Retinal pigment epithelial cell (primary cell): ENCODE results near the gene BICC1.

ENCODE experiments used
- DNase-seq: peaks from one replicate; pipeline ENCODE4 v3.0.0-alpha.2; 2010; ENCODE audit warnings: low read depth
- H3K4me3 ChIP-seq: 2 replicates; pipeline ENCODE4 v1.5.1; 2011; ENCODE audit warnings: mild to moderate bottlenecking, low read length, control low read depth, moderate library complexity
- TF ChIP-seq, protein P1 (sequence below): conservative IDR thresholded peaks from 2 replicates; pipeline ENCODE4 v1.5.1; 2011; ENCODE audit warnings: low read depth, low read length, control low read depth, inconsistent platforms

BICC1 gene, protein sequence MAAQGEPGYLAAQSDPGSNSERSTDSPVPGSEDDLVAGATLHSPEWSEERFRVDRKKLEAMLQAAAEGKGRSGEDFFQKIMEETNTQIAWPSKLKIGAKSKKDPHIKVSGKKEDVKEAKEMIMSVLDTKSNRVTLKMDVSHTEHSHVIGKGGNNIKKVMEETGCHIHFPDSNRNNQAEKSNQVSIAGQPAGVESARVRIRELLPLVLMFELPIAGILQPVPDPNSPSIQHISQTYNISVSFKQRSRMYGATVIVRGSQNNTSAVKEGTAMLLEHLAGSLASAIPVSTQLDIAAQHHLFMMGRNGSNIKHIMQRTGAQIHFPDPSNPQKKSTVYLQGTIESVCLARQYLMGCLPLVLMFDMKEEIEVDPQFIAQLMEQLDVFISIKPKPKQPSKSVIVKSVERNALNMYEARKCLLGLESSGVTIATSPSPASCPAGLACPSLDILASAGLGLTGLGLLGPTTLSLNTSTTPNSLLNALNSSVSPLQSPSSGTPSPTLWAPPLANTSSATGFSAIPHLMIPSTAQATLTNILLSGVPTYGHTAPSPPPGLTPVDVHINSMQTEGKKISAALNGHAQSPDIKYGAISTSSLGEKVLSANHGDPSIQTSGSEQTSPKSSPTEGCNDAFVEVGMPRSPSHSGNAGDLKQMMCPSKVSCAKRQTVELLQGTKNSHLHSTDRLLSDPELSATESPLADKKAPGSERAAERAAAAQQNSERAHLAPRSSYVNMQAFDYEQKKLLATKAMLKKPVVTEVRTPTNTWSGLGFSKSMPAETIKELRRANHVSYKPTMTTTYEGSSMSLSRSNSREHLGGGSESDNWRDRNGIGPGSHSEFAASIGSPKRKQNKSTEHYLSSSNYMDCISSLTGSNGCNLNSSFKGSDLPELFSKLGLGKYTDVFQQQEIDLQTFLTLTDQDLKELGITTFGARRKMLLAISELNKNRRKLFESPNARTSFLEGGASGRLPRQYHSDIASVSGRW

DNA sequence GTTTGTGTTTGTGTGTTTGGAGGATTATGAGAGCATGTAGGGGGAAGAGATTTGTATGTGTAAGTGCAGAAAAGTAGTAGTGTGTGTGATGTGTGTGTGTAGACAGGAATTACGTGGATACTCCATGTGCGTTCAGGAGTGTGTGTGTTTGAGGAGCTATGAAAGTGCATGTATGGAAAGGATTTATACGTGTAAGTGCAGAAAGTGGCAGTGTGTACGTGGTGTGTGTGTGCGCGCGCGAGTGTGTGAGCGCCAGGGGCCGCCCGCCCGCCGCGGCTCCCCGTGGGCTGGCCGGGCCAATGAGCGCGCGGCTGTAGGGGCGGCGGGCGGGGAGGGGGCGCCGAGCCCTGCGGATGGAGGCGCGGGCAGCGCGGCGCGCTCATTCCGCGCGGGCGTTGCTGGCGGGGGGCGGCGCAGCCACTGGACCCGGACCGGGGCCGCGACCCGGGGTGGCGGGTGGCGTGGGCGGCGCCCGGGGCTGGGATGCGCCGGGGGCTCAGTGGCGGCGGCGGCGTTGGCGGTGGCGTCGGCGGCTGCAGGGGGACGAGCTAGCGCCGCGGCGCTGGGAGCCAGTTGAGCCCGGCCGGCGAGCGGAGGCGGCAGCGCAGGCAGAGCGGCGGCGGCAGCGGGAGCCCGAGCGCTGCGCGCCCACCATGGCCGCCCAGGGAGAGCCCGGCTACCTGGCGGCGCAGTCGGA, at the start of gene BICC1:
Gene BICC1, plus strand, starts transcription at position 382 of the 697 bp plus-strand sequence. Its CDS starts 272 bp downstream, at position 654.
- TF ChIP-seq, protein P1, sequence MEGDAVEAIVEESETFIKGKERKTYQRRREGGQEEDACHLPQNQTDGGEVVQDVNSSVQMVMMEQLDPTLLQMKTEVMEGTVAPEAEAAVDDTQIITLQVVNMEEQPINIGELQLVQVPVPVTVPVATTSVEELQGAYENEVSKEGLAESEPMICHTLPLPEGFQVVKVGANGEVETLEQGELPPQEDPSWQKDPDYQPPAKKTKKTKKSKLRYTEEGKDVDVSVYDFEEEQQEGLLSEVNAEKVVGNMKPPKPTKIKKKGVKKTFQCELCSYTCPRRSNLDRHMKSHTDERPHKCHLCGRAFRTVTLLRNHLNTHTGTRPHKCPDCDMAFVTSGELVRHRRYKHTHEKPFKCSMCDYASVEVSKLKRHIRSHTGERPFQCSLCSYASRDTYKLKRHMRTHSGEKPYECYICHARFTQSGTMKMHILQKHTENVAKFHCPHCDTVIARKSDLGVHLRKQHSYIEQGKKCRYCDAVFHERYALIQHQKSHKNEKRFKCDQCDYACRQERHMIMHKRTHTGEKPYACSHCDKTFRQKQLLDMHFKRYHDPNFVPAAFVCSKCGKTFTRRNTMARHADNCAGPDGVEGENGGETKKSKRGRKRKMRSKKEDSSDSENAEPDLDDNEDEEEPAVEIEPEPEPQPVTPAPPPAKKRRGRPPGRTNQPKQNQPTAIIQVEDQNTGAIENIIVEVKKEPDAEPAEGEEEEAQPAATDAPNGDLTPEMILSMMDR, result no peak
- peak within 1 kb of the TSS; percentile 73 for H3K4me3 ChIP-seq
- DNase-seq, result no peak

DNA sequence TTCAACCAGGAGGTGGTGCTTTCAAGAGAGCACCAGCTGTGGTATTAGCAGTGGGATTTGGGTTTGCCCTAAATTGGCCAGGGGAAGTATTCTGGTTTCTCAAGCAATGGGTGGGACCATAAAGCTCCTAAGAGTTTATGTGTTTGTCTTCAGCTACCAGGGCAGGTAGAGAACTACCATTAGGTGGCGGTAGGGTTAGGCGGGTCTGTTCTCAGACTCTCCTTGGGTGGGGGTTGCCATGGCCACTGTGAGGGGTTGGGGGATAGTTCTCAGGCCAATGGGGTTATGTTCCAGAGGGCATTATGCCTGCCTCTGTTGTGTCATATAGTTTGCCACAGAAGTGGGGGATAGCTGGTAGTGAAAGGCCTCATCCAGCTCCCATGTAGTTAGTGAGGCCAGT, 47.7 kb upstream of the BICC1 start:
- H3K4me3 ChIP-seq, result no peak overlapping the region
- TF ChIP-seq, protein P1, result no peak
- no peak for DNase-seq

DNA sequence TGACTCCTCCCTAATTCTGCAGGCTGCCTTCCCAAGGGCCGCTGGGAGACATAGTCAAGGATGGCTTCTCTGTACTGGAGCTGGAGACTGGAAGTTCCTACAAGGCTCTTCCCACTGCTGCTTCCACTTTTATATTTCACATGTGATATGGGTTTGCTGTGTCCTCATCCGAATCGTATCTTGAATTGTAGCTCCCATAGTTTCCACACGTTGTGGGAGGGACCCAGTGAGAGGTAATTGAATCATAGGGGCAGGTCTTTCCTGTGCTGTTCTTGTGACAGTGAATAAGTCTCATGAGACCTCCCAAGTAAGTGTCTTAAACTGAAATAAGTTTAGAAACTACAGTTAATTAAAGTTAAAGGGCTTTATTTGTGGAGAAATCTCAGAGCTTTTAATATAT, 47.0 kb upstream of the BICC1 start:
- TF ChIP-seq, protein P1, result no peak
- no peak overlapping the region for H3K4me3 ChIP-seq
- DNase-seq, result no peak

DNA sequence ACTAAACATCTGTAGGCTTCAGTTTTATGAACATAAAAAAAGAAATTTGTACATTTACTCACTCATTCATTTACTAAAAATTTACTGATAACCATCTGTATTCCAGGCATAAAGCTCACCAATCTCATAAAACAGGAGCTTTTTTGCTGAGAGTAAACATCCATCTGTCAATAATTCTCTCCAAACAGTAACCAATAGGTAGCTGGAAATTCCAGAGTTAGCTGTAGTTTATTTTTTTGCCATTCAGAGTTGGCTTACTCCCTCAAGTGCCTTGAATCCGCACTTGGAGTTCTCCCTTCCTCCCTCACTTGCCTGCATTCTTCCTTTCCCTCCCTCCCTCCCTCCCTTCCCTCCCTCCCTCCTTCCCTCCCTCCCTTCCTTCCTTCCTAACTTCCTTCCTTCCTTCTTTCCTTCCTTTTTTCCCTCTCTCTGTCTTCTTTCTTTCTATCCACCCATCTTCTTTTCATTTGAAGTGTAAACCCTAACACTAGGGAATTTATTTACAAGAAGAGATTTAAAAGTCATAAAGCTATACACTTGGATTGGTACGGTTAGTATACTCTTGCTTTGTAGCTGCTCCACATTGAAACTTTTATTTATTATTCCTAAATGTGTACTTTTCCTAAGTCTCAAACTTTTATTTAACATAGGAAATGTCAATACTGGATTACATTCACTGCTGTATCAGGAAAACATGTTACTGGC, 44.6 kb upstream of the BICC1 start:
- no peak for DNase-seq
- TF ChIP-seq, protein P1, result no peak
- no peak overlapping the region for H3K4me3 ChIP-seq

DNA sequence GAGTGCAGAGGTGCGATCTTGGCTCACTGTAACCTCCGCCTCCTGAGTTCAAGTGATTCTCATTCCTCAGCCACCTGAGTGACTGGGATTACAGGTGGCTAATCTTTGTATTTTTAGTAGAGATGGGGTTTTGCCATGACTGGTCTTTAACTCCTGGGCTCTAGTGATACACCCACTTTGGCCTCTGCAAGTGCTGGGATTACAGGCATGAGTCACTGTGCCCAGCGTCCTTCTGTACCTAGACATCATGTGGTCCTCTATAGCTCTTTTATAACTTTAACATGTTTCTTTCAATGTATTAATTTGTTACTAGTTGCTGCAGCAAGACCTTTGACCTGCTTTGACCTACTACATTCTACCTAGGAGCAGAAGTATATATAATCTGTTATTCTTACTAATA, 38.7 kb upstream of the BICC1 start:
- DNase-seq, result peak; percentile 43
- no peak overlapping the region for H3K4me3 ChIP-seq
- TF ChIP-seq, protein P1, result no peak
